Activated T-cell treated with anti-CD3 and anti-CD28 coated beads, Interleukin-2, amount 50 U/mL, for 72 hours (primary cell): ENCODE measurements around the gene PIK3R3. TPM values are rescaled to one million over a fixed set of nuclear protein-coding genes. Genes with fewer than 3 reads are reported as not detected.
"Not testable (repeated sequence)": the region's sequence is repeated elsewhere in the genome, so short reads cannot be mapped to it uniquely, and the experiment has no call there.

ENCODE experiments used
- ATAC-seq, 2 donors: fragments of 150-1000 bp; cut with Tn5 transposase; replicated peaks in 1 of 2; 2 replicates each; pipeline ENCODE4 v1.10.0; 2021; ENCODE audit warnings: moderate library complexity in 2 of 2, mild to moderate bottlenecking in 1 of 2
- DNase-seq, 2 donors: peaks; one replicate each; pipeline ENCODE4 v3.0.0; 2021 to 2022; ENCODE audit warnings: mixed read lengths in 1 of 2
- H3K27ac Mint-ChIP-seq: one replicate; pipeline ENCODE4 v1.8.0; 2022; ENCODE audit warnings: mild to moderate bottlenecking, moderate library complexity, mixed read lengths
- H3K27me3 Mint-ChIP-seq: one replicate; pipeline ENCODE4 v1.8.0; 2022; ENCODE audit warnings: low read depth, mixed read lengths
- H3K36me3 Mint-ChIP-seq, 2 donors: one replicate each; pipeline ENCODE4 v1.8.0; 2022; ENCODE audit warnings: mixed read lengths in 2 of 2, mild to moderate bottlenecking in 1 of 2; ENCODE audit not compliant: insufficient read depth in 2 of 2
- H3K4me1 Mint-ChIP-seq: one replicate; pipeline ENCODE4 v1.8.0; 2022; ENCODE audit warnings: low read depth, mixed read lengths
- H3K4me3 Mint-ChIP-seq, 2 donors: one replicate each; pipeline ENCODE4 v1.8.0; 2022; ENCODE audit warnings: mild to moderate bottlenecking in 2 of 2, mixed read lengths in 2 of 2, moderate library complexity in 2 of 2
- H3K9me3 Mint-ChIP-seq, 2 donors: one replicate each; pipeline ENCODE4 v1.8.0; 2022; ENCODE audit warnings: mixed read lengths in 2 of 2
- total RNA-seq, 2 donors: library from RNA; stranded (reverse); gene quantifications; one replicate each; pipeline ENCODE4 v1.2.3, GENCODE V29; 2022

The PIK3R3 gene
- total RNA-seq, 2 donors from 2014 or later: 0.89 to 0.93 TPM

GRCh38 chr1:46113948-46114347 lies 18.5 kb downstream of the PIK3R3 start:
- Mint-ChIP-seq H3K4me3 (no peak overlapping the region), H3K4me1 (no peaks in the 10 kb centered on the region), H3K9me3 (no peaks in the 10 kb centered on the region), H3K27ac (no peak overlapping the region), H3K36me3 (no peaks in the 10 kb centered on the region), H3K27me3 (no peaks in the 10 kb centered on the region)
- ATAC-seq: no peak
- no peak for DNase-seq

GRCh38 chr1:46112108-46112507 lies 20.3 kb downstream of the PIK3R3 start:
- Mint-ChIP-seq H3K27me3 (no peaks in the 10 kb centered on the region), H3K36me3 (no peaks in the 10 kb centered on the region), H3K4me1 (no peaks in the 10 kb centered on the region), H3K27ac (no peak overlapping the region), H3K4me3 (no peak overlapping the region), H3K9me3 (no peaks in the 10 kb centered on the region)
- DNase-seq: no peak
- ATAC-seq: no peak

GRCh38 chr1:46110521-46110920 lies 21.9 kb downstream of the PIK3R3 start:
- Mint-ChIP-seq H3K9me3 (no peaks in the 10 kb centered on the region), H3K27me3 (no peaks in the 10 kb centered on the region), H3K27ac (no peak overlapping the region), H3K4me3 (no peak overlapping the region), H3K36me3 (no peaks in the 10 kb centered on the region), H3K4me1 (no peaks in the 10 kb centered on the region)
- ATAC-seq (no peak), DNase-seq (no peak)

GRCh38 chr1:46102769-46103476 lies 29.5 kb downstream of the PIK3R3 start:
- Mint-ChIP-seq H3K4me1 (peaks cover 5% of the 10 kb centered on the region), H3K27me3 (no peaks in the 10 kb centered on the region), H3K9me3 (no peaks in the 10 kb centered on the region), H3K27ac (no peak overlapping the region), H3K36me3 (peaks cover 3% of the 10 kb centered on the region in 2 donors), H3K4me3 (no peak overlapping the region)
- ATAC-seq: peak; percentile 25 to 39
- peak in 1 of 2 donors; percentile 1 for DNase-seq

GRCh38 chr1:46099215-46099614 lies 33.2 kb downstream of the PIK3R3 start:
- DNase-seq (no peak), ATAC-seq (no peak)
- no peaks in the 10 kb centered on the region for H3K27me3 Mint-ChIP-seq
- H3K27ac Mint-ChIP-seq: no peak overlapping the region
- no peak overlapping the region for H3K4me3 Mint-ChIP-seq
- peaks cover 21% of the 10 kb centered on the region for H3K4me1 Mint-ChIP-seq
- H3K36me3 Mint-ChIP-seq: peaks cover 3% of the 10 kb centered on the region in 2 donors
- H3K9me3 Mint-ChIP-seq: no peaks in the 10 kb centered on the region

GRCh38 chr1:46098027-46098712 lies 34.3 kb downstream of the PIK3R3 start:
- peaks cover 21% of the 10 kb centered on the region for H3K4me1 Mint-ChIP-seq
- no peaks in the 10 kb centered on the region for H3K9me3 Mint-ChIP-seq
- H3K4me3 Mint-ChIP-seq: peak overlapping the region in 1 of 2 donors; percentile 55
- DNase-seq: no peak
- H3K36me3 Mint-ChIP-seq: peaks cover 3% of the 10 kb centered on the region in 2 donors
- no peaks in the 10 kb centered on the region for H3K27me3 Mint-ChIP-seq
- ATAC-seq: peak; percentile 74 to 94
- peak overlapping the region; percentile 50 for H3K27ac Mint-ChIP-seq

GRCh38 chr1:46097149-46097472 lies 35.3 kb downstream of the PIK3R3 start:
- ATAC-seq (no peak), DNase-seq (no peak)
- H3K4me1 Mint-ChIP-seq: peaks cover 21% of the 10 kb centered on the region
- no peaks in the 10 kb centered on the region for H3K27me3 Mint-ChIP-seq
- no peaks in the 10 kb centered on the region for H3K9me3 Mint-ChIP-seq
- no peak overlapping the region for H3K27ac Mint-ChIP-seq
- H3K4me3 Mint-ChIP-seq: no peak overlapping the region
- peaks cover 3% of the 10 kb centered on the region in 2 donors for H3K36me3 Mint-ChIP-seq

- no peaks in the 10 kb centered on the region for H3K9me3 Mint-ChIP-seq
- H3K4me1 Mint-ChIP-seq: peaks cover 21% of the 10 kb centered on the region
- H3K27ac Mint-ChIP-seq: peak overlapping the region; percentile 65
- DNase-seq (no peak), ATAC-seq (no peak)
- H3K4me3 Mint-ChIP-seq: no peak overlapping the region
- H3K27me3 Mint-ChIP-seq: no peaks in the 10 kb centered on the region
- H3K36me3 Mint-ChIP-seq: peaks cover 3% of the 10 kb centered on the region in 2 donors
Measured at GRCh38 chr1:46096269-46097148, 35.9 kb downstream of the PIK3R3 start.

- peaks cover 21% of the 10 kb centered on the region for H3K4me1 Mint-ChIP-seq
- H3K36me3 Mint-ChIP-seq, DNase-seq, H3K27me3 Mint-ChIP-seq, ATAC-seq, H3K4me3 Mint-ChIP-seq, H3K9me3 Mint-ChIP-seq, H3K27ac Mint-ChIP-seq: not testable (repeated sequence)
Measured at GRCh38 chr1:46095110-46095509, 37.3 kb downstream of the PIK3R3 start.

- H3K27me3 Mint-ChIP-seq: no peaks in the 10 kb centered on the region
- H3K27ac Mint-ChIP-seq: no peak overlapping the region
- peaks cover 3% of the 10 kb centered on the region in 2 donors for H3K36me3 Mint-ChIP-seq
- no peaks in the 10 kb centered on the region for H3K9me3 Mint-ChIP-seq
- ATAC-seq (no peak), DNase-seq (no peak)
- H3K4me1 Mint-ChIP-seq: peaks cover 21% of the 10 kb centered on the region
- H3K4me3 Mint-ChIP-seq: no peak overlapping the region
Measured at GRCh38 chr1:46094471-46095005, 37.9 kb downstream of the PIK3R3 start.

- peaks cover 21% of the 10 kb centered on the region for H3K4me1 Mint-ChIP-seq
- H3K27me3 Mint-ChIP-seq, H3K9me3 Mint-ChIP-seq, H3K36me3 Mint-ChIP-seq, H3K4me3 Mint-ChIP-seq, ATAC-seq, H3K27ac Mint-ChIP-seq, DNase-seq: not testable (repeated sequence)
Measured at GRCh38 chr1:46093832-46094231, 38.6 kb downstream of the PIK3R3 start.

GRCh38 chr1:46087891-46088290 lies 44.5 kb downstream of the PIK3R3 start:
- DNase-seq (no peak), ATAC-seq (no peak)
- Mint-ChIP-seq H3K27me3 (no peaks in the 10 kb centered on the region), H3K9me3 (no peaks in the 10 kb centered on the region), H3K4me3 (no peak overlapping the region), H3K4me1 (no peaks in the 10 kb centered on the region), H3K36me3 (no peaks in the 10 kb centered on the region), H3K27ac (no peak overlapping the region)

GRCh38 chr1:46086576-46086975 lies 45.9 kb downstream of the PIK3R3 start:
- Mint-ChIP-seq H3K27me3 (no peaks in the 10 kb centered on the region), H3K27ac (no peak overlapping the region), H3K4me3 (no peak overlapping the region), H3K4me1 (no peaks in the 10 kb centered on the region), H3K36me3 (no peaks in the 10 kb centered on the region), H3K9me3 (no peaks in the 10 kb centered on the region)
- ATAC-seq (no peak), DNase-seq (no peak)
